Mucosa of gallbladder (tissue), 1 donor: ENCODE results near the gene KIAA1671. TPM values are rescaled to one million over a fixed set of nuclear protein-coding genes. Genes with fewer than 3 reads are reported as not detected.
"Not testable (repeated sequence)": the region's sequence is repeated elsewhere in the genome, so short reads cannot be mapped to it uniquely, and the experiment has no call there.

Experiments
- DNase-seq: peaks from one replicate; pipeline ENCODE4 v3.0.0-alpha.2; 2020; ENCODE audit warnings: low spot score
- total RNA-seq: library from RNA; stranded (reverse); gene quantifications from one replicate; pipeline ENCODE4 v1.2.1, GENCODE V29; 2021
- donor health status: DM: no; HTN: no; CAD: no.

The KIAA1671 gene
- total RNA-seq, result 85.5 TPM

- peak; percentile 88 for DNase-seq
These were observed at the start of gene KIAA1671 for GRCh38 chr22:24951942-24952836. Gene KIAA1671 (plus strand): TSS chr22:24952716. CDS start chr22:25028000, 75,284 bp downstream.

DNA sequence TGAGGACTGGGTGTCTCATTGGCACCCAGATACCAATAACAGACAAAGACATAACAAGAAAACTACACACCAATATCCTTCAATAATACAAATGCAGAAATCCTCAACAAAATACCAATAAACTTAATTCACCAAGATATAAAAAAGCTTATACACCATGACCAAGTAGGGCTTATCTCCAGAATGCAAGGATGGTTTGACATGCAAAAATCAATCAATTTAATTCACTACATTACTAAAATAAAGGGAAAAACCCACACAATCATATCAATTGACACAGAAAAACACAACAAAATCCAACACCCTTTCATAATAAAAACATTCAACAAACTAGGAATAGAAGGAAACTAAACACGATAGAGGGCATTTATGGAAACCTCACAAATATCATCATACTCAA, 46.6 kb upstream of the KIAA1671 start:
- DNase-seq, result no peak

GRCh38 chr22:24907101-24907500, 45.4 kb upstream of the KIAA1671 start:
- not testable (repeated sequence) for DNase-seq

- no peak for DNase-seq
These were observed 32.5 kb upstream of the KIAA1671 start for GRCh38 chr22:24920029-24920428.

DNA sequence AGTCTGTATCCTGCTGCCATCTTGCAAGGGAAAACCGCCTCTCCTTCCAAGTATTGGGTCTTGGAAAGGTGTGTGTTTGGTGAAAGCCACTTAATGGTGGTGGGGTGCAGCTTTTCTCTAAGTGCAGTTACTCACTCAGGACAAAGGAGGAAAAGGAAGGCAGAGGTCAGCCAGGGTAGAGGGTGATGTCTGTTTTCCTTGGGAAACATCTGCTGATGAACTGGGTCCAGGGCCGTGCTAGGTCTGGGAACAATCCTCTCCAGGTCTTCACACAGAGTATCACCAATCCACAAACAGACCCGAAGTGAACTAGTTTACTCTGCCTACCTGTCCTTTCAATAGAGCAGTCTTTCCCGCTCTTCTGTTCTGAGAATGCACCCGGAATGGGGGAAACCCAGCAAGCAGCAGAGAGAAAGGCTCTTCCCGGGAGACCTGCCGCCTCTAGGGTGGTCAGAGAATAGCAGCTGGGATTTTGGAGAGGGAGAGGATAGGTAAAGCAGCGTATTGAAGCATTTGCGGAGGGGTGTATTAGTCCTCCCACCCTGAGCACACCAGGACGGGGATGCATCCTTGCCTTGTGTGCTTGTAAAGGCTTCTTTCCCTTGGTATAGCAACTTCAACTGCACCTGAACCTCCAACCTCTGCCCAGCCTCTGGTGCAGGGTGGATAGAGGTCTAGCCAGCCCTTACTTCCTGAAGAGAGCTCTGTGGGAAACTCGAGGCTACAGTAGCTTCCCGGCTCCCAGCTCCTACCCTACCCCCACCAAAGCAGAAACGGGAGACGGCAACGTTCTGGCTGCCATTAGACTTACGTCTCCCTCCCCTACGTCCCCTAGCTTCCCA, 26.7 kb upstream of the KIAA1671 start:
- DNase-seq, result no peak

DNA sequence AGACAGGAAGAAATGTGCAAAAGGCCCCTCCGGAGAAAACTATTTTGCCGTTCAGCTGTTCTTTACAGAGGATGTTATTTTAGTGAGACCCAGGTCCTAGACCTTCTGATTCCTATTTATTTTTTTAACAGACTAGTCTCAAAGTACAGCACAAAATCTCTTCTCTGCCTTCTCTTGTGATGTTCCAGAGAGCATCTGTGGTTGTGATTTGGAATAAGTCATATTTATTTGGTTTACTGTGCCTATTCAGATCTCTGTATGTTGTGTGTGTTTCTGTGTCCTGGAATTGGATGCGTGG, 26.1 kb upstream of the KIAA1671 start:
- DNase-seq, result no peak

DNA sequence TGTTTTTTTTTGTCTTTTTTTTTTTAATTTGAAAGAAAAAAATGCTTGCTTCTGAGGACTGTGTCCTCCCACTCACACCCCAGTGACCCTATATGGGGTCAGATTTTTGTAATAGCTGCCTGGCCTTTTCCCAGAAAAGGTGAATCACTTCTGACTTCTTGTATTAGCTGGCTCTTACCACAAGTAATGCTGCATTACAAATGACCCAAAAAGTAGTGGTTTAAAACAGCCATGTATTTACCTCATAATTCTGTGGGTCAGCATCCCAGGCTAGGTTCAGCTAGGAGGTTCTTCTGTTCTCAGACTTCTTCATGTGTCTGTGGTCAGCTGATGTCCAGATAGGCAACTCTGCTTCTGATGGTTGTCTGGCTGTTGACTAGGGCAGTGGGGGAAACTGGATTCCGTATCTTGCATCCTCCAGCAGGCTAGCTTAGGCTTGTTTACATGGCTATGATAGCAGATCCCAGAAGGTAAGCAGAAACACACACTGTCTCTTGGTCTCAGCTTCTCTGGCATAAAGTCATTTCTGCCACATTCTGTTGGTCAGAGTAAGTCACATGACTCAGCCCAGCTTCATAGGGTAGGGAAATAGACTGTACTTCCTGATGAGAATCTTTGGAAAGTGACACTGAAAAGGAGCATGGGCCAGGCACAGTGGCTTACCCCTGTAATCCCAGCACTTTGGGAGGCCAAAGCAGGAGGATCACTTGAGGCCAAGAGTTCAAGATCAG, 25.5 kb upstream of the KIAA1671 start:
- no peak for DNase-seq

- DNase-seq, result no peak
These were observed 24.2 kb upstream of the KIAA1671 start for GRCh38 chr22:24928322-24928721.

GRCh38 chr22:24930678-24931077, 21.8 kb upstream of the KIAA1671 start:
- DNase-seq, result no peak

GRCh38 chr22:24935771-24936483, 16.6 kb upstream of the KIAA1671 start:
- DNase-seq, result no peak

DNA sequence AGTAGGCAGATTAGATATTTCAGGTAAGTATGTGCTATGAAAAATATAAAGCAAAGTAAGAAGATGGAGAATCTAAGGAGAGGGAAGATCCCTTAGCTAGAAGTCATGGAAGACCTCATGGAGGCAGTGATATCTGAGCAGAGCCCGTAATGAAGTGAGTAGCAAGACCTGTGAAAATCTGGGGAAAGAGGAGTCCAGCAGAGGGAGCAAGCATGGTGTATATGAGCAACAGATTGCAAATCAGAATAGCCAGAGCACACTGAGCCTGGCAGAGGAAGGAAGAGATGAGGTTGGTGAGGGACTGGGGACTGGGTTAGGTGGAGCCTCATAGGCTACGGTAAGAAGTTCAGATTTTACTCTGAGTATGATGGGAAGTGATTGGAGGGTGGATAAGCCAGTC, 15.4 kb upstream of the KIAA1671 start:
- no peak for DNase-seq

DNA sequence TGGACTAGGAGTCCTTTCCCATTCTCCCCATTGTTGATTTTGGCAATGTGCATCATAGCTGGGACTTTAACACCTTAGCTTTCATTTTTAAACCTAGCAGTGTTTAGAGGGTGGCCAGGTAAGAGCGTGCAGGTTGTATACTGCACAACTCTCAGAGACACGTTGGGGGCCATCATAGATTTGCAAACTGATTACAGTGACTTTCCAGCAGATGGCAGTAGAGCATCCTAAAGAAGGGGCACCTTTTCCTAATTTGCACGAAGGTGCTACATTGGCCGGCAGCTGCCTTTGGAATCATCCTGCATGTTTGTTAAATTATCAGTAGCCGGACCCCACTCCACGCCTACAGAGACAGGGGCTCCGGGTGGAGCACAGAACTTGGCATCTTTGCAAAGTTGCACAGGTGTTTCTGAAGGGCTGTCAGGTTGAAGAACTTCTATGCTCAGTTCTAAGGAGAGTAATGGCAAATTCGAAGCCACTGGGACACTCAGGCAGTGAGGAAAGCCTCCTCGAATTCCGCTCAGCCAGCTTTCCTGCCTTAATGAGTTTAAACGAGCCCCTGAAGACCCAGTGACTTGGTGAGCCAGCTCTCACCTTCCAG, 13.7 kb upstream of the KIAA1671 start:
- DNase-seq, result peak; percentile 17

- no peak for DNase-seq
These were observed 10.2 kb upstream of the KIAA1671 start for GRCh38 chr22:24942301-24942700.

GRCh38 chr22:24944217-24944937, 8.1 kb upstream of the KIAA1671 start:
- DNase-seq, result no peak

DNA sequence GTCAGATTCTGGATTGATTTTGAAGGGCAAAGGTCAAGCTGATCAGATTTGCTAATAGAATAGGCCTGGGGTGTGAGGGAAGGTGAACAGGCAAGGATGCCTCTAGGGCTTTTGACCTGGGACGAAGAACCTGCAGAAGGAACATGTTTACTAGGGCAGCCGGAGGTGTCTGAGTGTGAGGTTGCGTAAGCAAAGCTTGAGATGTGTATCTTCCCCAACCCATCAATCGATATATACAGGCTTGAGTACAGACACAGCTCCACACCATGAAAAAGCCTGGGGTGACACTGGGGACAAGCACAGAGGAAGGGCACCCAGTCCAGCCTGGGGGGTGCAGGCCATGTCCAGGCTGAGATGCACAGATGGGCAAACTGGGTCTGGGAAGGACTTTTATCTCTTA, 7.1 kb upstream of the KIAA1671 start:
- DNase-seq, result peak; percentile 28

GRCh38 chr22:24947383-24947782, 5.1 kb upstream of the KIAA1671 start:
- DNase-seq, result no peak

- no peak for DNase-seq
These were observed 4.6 kb upstream of the KIAA1671 start for GRCh38 chr22:24947881-24948280.

DNA sequence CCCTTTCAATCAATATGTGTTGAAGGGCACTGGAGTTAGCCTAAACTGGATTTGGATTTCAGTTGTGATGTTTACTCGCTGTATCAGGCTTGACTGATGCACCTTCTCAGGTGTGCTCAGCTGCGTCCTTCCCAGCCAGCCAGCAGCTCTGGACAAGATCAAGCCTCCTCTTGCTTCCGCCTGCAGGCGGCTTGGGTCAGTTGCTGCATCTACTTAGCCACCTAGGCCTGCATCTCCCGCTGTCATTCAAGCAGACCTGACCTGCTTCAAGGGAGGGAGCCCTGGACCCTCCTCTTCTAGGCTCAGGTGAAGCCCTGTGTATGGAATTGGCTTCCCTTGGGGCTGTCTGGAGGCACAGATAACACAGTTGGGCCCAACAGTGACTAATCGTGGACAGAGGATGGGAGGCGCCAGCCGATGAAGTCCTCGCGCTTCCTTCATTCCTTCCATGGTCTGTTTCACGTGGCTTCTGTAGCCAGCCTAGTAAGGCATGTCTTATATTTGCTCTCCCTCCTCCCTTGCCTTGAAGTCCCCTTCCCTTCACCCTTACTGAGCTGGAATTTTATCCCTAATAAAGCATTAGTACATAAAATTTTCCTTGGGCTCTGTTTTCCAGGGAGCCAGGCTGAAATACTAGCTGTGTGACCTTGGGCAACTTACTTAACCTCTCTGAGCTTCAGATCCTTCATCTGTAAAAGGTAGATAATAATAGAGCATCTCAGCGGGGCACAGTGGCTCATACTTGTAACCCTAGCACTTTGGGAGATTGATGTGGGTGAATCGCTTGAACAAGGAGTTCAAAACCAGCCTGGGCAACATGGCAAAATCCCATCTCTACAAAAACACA, 3.9 kb upstream of the KIAA1671 start:
- DNase-seq, result no peak

DNA sequence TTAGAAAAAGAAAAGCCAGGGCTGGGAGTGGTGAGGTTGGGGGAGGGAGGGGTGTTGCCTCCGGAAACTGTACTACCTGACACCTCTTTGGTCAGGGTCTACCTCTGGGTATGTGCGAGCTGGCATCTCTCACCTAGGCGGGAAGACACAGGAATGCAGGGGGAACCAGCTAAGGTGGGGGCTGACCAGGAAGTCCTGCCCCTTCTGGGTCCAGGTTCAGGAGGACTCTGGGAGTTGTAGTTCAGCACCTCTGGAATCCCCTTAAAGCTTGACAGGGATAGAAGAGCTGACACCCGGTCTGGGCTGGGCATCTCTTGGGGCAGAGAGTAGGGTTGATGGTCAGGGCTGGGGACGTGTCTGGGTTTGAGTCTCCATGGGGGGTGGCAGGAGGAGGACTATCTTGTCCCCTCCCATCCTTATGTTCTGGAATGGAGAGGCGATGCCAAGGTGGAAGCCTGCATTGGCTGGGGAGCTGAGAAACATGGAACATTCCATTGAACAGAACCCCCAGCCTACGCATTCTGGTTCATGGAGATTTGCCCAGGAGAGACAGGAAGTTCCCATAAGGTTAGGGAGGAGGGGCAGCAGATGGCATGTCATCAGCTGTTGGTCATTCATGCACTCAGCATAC, 2.1 kb upstream of the KIAA1671 start:
- no peak for DNase-seq
